Liver (tissue), 3 donors: ENCODE results near the gene LVRN.

Experiments used
- ATF3 ChIP-seq: IDR thresholded peaks from 2 replicates; pipeline ENCODE4 v1.6.1; 2016; ENCODE audit warnings: antibody characterized with exemption
- CTCF ChIP-seq: fragments of 150-350 bp; IDR thresholded peaks from 2 replicates; pipeline ENCODE4 v1.5.1; 2017; ENCODE audit warnings: improper control_type of control experiment, low read depth, low read length; ENCODE audit not compliant: missing input control
- MAX ChIP-seq: IDR thresholded peaks from 2 replicates; pipeline ENCODE4 v1.6.1; 2016; ENCODE audit warnings: antibody characterized with exemption
- RAD21 ChIP-seq, 2 donors: IDR thresholded peaks; 2 replicates each; pipeline ENCODE4 v1.6.1; 2016; ENCODE audit warnings: antibody characterized with exemption in 2 of 2, mild to moderate bottlenecking in 2 of 2
- REST ChIP-seq: IDR thresholded peaks from 2 replicates; pipeline ENCODE4 v1.6.1; 2016; ENCODE audit warnings: antibody characterized with exemption, mild to moderate bottlenecking
- TAF1 ChIP-seq: conservative IDR thresholded peaks from 2 replicates; pipeline ENCODE4 v1.6.1; 2016; ENCODE audit warnings: antibody characterized with exemption, mild to moderate bottlenecking
- ZBTB33 ChIP-seq: IDR thresholded peaks from 2 replicates; pipeline ENCODE4 v1.6.1; 2016; ENCODE audit warnings: antibody characterized with exemption
- donor health status: healthy.
- donor health status: healthy.

GRCh38 chr5:116025866-116026265 lies 63.6 kb downstream of the LVRN start:
- TF ChIP-seq REST = no peak
- no peak for TF ChIP-seq TAF1
- no peak for TF ChIP-seq CTCF
- TF ChIP-seq ZBTB33 = no peak
- TF ChIP-seq RAD21 (IDR thresholded peaks at IDR 0.05) = no peak
- TF ChIP-seq MAX = no peak
- TF ChIP-seq ATF3 = no peak
